GM12878 (cell line): ENCODE results near the gene PPFIA4. TPM values are rescaled to one million over a fixed set of nuclear protein-coding genes. Genes with fewer than 3 reads are reported as not detected.

ENCODE experiments used
- ATAC-seq: fragments of 200-7000 bp; cut with Tn5 transposase; 3 replicates; pipeline ENCODE4 v1.9.1; 2020; ENCODE audit warnings: mild to moderate bottlenecking, moderate library complexity
- BruUV-seq: library from RNA; stranded (reverse); fragments of 400-500 nt; replicated peaks from 2 replicates; lab custom pipeline; 2021; lab: Mats Ljungman, UMichigan
- CTCF ChIA-PET: fragments of 300-600 bp; sonication (Branson Sonifier 250); formaldehyde crosslinking; extraction: SDS; loops from one replicate; lab custom pipeline; 2021; ENCODE audit warnings: inconsistent platforms; lab: Yijun Ruan, JAX
- POLR2A ChIA-PET: fragments of 350-600 bp; formaldehyde crosslinking; extraction: SDS; loops from one replicate; lab custom pipeline; 2021; ENCODE audit warnings: inconsistent platforms; lab: Charles Lee
- RAD21 ChIA-PET: fragments of 300-600 bp; sonication (Branson Sonifier 250); formaldehyde crosslinking; loops from one replicate; lab custom pipeline; 2023; ENCODE audit warnings: antibody characterized with exemption; ENCODE audit not compliant: unreplicated experiment; lab: Charles Lee
- SMC1A ChIA-PET: fragments of 300-600 bp; sonication (Branson Sonifier 250); formaldehyde crosslinking; loops from one replicate; lab custom pipeline; 2023; ENCODE audit not compliant: unreplicated experiment, uncharacterized antibody; lab: Charles Lee
- DNase-seq: peaks from one replicate; pipeline ENCODE4 v3.0.0-alpha.2; 2011; ENCODE audit warnings: low read depth, low spot score
- FAIRE-seq: peaks from 3 replicates; lab custom pipeline; 2011; peaks lifted over from hg19 to GRCh38; lab: Jason Lieb, UNC
- H2AFZ ChIP-seq: 2 replicates; pipeline ENCODE4 v1.6.0; 2011; ENCODE audit warnings: low read depth, low read length, control low read depth; ENCODE audit not compliant: control insufficient read depth
- H3K27ac ChIP-seq: 2 replicates; pipeline ENCODE4 v1.5.1; 2011; ENCODE audit warnings: control low read depth; ENCODE audit not compliant: control insufficient read depth, insufficient read depth
- H3K27me3 ChIP-seq, 2 experiments: replicated peaks in 1 of 2; 2 replicates each; pipeline versions ENCODE4 v1.6.0 to v1.6.1; 2011; ENCODE audit warnings: low read length in 1 of 2; ENCODE audit not compliant: control insufficient read depth in 2 of 2, insufficient read depth in 2 of 2
- H3K36me3 ChIP-seq, 2 experiments: 2 replicates each; pipeline ENCODE4 v1.5.1; 2011; ENCODE audit warnings: low read length in 1 of 2; ENCODE audit not compliant: control insufficient read depth in 2 of 2, insufficient read depth in 2 of 2
- H3K4me1 ChIP-seq: 2 replicates; pipeline ENCODE4 v1.6.1; 2011; ENCODE audit warnings: mild to moderate bottlenecking, low read length, moderate library complexity, mixed read lengths; ENCODE audit not compliant: control insufficient read depth, insufficient read depth
- H3K4me2 ChIP-seq: 2 replicates; pipeline ENCODE4 v1.6.0; 2011; ENCODE audit warnings: control low read depth; ENCODE audit not compliant: control insufficient read depth, insufficient read depth
- H3K4me3 ChIP-seq: fragments of 200-600 bp; sonication (generic); 2 replicates; pipeline ENCODE4 v1.5.1; 2016
- H3K79me2 ChIP-seq: 2 replicates; pipeline ENCODE4 v1.6.0; 2011; ENCODE audit warnings: low read length; ENCODE audit not compliant: control insufficient read depth, insufficient read depth
- H3K9ac ChIP-seq: 2 replicates; pipeline ENCODE4 v1.8.0; 2011; ENCODE audit warnings: low read length, control low read depth, mixed read lengths; ENCODE audit not compliant: control insufficient read depth, insufficient read depth
- H3K9me3 ChIP-seq: replicated peaks from 3 replicates; pipeline ENCODE4 v1.5.1; 2011; ENCODE audit warnings: mild to moderate bottlenecking, low read length; ENCODE audit not compliant: control insufficient read depth, insufficient read depth
- H4K20me1 ChIP-seq: 2 replicates; pipeline ENCODE4 v1.6.0; 2011; ENCODE audit not compliant: control insufficient read depth, insufficient read depth
- CTCF ChIP-seq, 3 experiments: IDR thresholded peaks in 2 of 3; conservative IDR thresholded peaks in 1 of 3; 2 replicates each; pipeline ENCODE4 v1.5.1; 2011; ENCODE audit warnings: low read depth in 3 of 3, low read length in 3 of 3, mild to moderate bottlenecking in 3 of 3, control low read depth in 2 of 3, moderate library complexity in 2 of 3, inconsistent platforms in 1 of 3, mixed read lengths in 1 of 3; ENCODE audit not compliant: control insufficient read depth in 2 of 3, insufficient read depth in 1 of 3; ENCODE audit errors: extremely low read depth in 1 of 3
- GATAD2B ChIP-seq: fragments of 450-650 bp; conservative IDR thresholded peaks from 2 replicates; pipeline ENCODE4 v1.6.1; 2017; ENCODE audit warnings: low read depth, mild to moderate bottlenecking, moderate library complexity
- SMC3 ChIP-seq: IDR thresholded peaks from 2 replicates; pipeline ENCODE4 v1.6.1; 2011; ENCODE audit warnings: low read length, improper control_type of control experiment, borderline replicate concordance
- WGBS: methylation state at CpG from one replicate; pipeline ENCODE4 v1.1.6; 2016; ENCODE audit warnings: low lambda C conversion rate; ENCODE audit not compliant: insufficient replicate concordance, insufficient coverage; ENCODE audit errors: missing lambda C conversion rate; 5-methylcytosine and 5-hydroxymethylcytosine counted together
- in situ Hi-C: fragments of 300-500 bp; cut with MboI; formaldehyde crosslinking; loops from 9 replicates; pipeline ENCODE4 v1.14.3; 2018; ENCODE audit warnings: mixed read lengths
- intact Hi-C: fragments of 100-400 bp; cut with micrococcal nuclease; formaldehyde crosslinking; loops from one replicate; pipeline ENCODE4 v1.14.2; 2022; ENCODE audit not compliant: unreplicated experiment
- polyA plus RNA-seq, 11 experiments: library from polyadenylated mRNA; depleted of rRNA in 4 of 11; unstranded in 6 of 11; stranded (reverse) in 5 of 11; fragments of >200 nt; fragmentation: Nextera tagmentation in 4 of 11; fragmentation: Illumina TruSeq in 1 of 11; extraction: Ambion mirVana in 4 of 11; extraction: Trizol in 1 of 11; gene quantifications; 1 replicate in 1 of 11; 2 replicates in 10 of 11; pipeline versions ENCODE4 v1.2.1 to v1.2.3, GENCODE V29; 2011 to 2016; ENCODE audit warnings: inconsistent platforms in 2 of 11, missing spikeins in 2 of 11, low read depth in 1 of 11
- total RNA-seq, 4 experiments: library from RNA; depleted of rRNA in 3 of 4; stranded (reverse); fragments of >200 nt in 3 of 4; fragmentation: Illumina TruSeq in 1 of 4; extraction: Trizol in 1 of 4; gene quantifications; 2 replicates each; pipeline versions ENCODE4 v1.2.1 to v1.2.3, GENCODE V29; 2013 to 2021

The PPFIA4 gene
- total and polyA plus RNA-seq, 10 of the 15 experiments (the other 5 are each of a cell fraction or from before 2014, with no cell fraction given): 0.02 to 19.7 (median 0.34) TPM; not detected in 1

GRCh38 chr1:203056516-203056915 lies 30.2 kb downstream of the PPFIA4 start:
- WGBS: 59% methylated on average over 6 of the region's 6 CpGs
- Histone ChIP-seq H3K4me2 (no peak overlapping the region), H4K20me1 (no peaks in the 10 kb centered on the region), H3K9me3 (no peaks in the 10 kb centered on the region), H3K4me1 (no peaks in the 10 kb centered on the region), H3K4me3 (no peak overlapping the region), H3K27ac (no peak overlapping the region), H3K9ac (no peak overlapping the region), H2AFZ (no peak overlapping the region)
- ChIA-PET RAD21 (interaction anchor here (2.1 kb wide), 1 partner anchor 17 kb away, joined by 6 read pairs; no protein-coding TSS in a partner anchor), POLR2A (no interaction called here), CTCF (interaction anchor here (0.7 to 8.7 kb wide), 2 partner anchors 17 to 56 kb away, joined by 4 to 66 read pairs; no protein-coding TSS in a partner anchor), SMC1A (interaction anchor here (0.6 kb wide), 1 partner anchor 11 kb away, joined by 3 read pairs; no protein-coding TSS in a partner anchor)
- intact Hi-C loops: no loop called here
- FAIRE-seq (no peak), ATAC-seq (no peak), DNase-seq (no peak)
- no TSS peak for BruUV-seq
- in situ Hi-C loops: no loop called here
- peak in 2 of 3 experiments; percentile 12 to 27; a peak in 2 of 6 replicates for TF ChIP-seq CTCF (IDR thresholded peaks at IDR 0.05 in 2 of 3, conservative IDR thresholded peaks at IDR 0.05 in 1 of 3; ENCODE audit: control insufficient read depth in 2 of 3, extremely low read depth in 1 of 3, insufficient read depth in 1 of 3, low read depth in 3 of 3, low read length in 3 of 3)
- no peak for TF ChIP-seq SMC3
- no peak for TF ChIP-seq GATAD2B
- TF ChIP-seq, all 136 proteins: peak for 1
- H3K27me3 ChIP-seq: peaks cover 0 to 2% of the 10 kb centered on the region in 2 experiments; a peak in 2 of 4 replicates
- no peaks in the 10 kb centered on the region for H3K36me3 ChIP-seq
- no peaks in the 10 kb centered on the region for H3K79me2 ChIP-seq
